Measurements from ENCODE around the gene PAWR.

PAWR gene

GRCh38 chr12:79676579-79676978 is 14.2 kb downstream of the PAWR start:
- Histone ChIP-seq H3K23ac (ENCODE audit: low read depth, low read length, poor library complexity) (no peak overlapping the region), H2BK15ac (ENCODE audit: low read length) (no peak overlapping the region), H3K27me3 (ENCODE audit: control insufficient read depth in 3 of 3, insufficient read depth in 3 of 3, low read depth in 1 of 3, low read length in 3 of 3) (no peaks in the 10 kb centered on the region), H2AFZ (ENCODE audit: low read length) (no peak overlapping the region), H3K4me1 (ENCODE audit: control insufficient read depth in 2 of 2, insufficient read depth in 1 of 2, low read depth in 1 of 2, low read length in 2 of 2) (peaks cover 0 to 2% of the 10 kb centered on the region in 2 donors), H4K8ac (ENCODE audit: low read depth, low read length) (no peak overlapping the region), H3K4ac (ENCODE audit: low read length) (no peak overlapping the region), H2BK12ac (ENCODE audit: low read length) (no peak overlapping the region), H3K14ac (ENCODE audit: low read length) (no peak overlapping the region), H3K27ac (replicated peaks; ENCODE audit: low read length) (no peak overlapping the region), H3K18ac (ENCODE audit: low read length) (no peak overlapping the region), H3K9ac (ENCODE audit: low read depth, low read length, poor library complexity) (no peak overlapping the region), H3K4me3 (ENCODE audit: low read length in 2 of 2) (no peak overlapping the region), H4K91ac (ENCODE audit: low read depth, low read length, poor library complexity) (no peak overlapping the region), H2BK5ac (ENCODE audit: low read length) (no peak overlapping the region), H3K36me3 (replicated peaks in 1 of 2; ENCODE audit: control insufficient read depth in 2 of 2, insufficient read depth in 2 of 2, low read length in 2 of 2) (peaks cover 3 to 4% of the 10 kb centered on the region in 2 donors), H2BK120ac (ENCODE audit: low read depth, low read length) (no peak overlapping the region), H3K4me2 (ENCODE audit: insufficient read depth, low read length, poor library complexity, severe bottlenecking) (no peak overlapping the region), H2AK5ac (ENCODE audit: low read depth, low read length) (no peak overlapping the region), H3K79me1 (ENCODE audit: low read depth, low read length) (peaks cover 4% of the 10 kb centered on the region), H3K9me3 (replicated peaks in 1 of 2; ENCODE audit: control insufficient read depth in 2 of 2, insufficient read depth in 1 of 2, low read depth in 1 of 2, low read length in 2 of 2) (peaks cover 0 to 22% of the 10 kb centered on the region in 2 donors)
- no CpG with 5 or more reads among the region's 2 CpGs for whole genome bisulfite sequencing, 2 donors (ENCODE audit: extremely low coverage in 2 of 2, insufficient read length in 2 of 2, insufficient replicate concordance in 1 of 2)
- no peak for DNase-seq (ENCODE audit: low spot score)

GRCh38 chr12:79674629-79675028 is 16.1 kb downstream of the PAWR start:
- no peak overlapping the region for H2BK12ac ChIP-seq (ENCODE audit: low read length)
- no peak overlapping the region for H3K18ac ChIP-seq (ENCODE audit: low read length)
- peaks cover 0 to 22% of the 10 kb centered on the region in 2 donors for H3K9me3 ChIP-seq (replicated peaks in 1 of 2; ENCODE audit: control insufficient read depth in 2 of 2, insufficient read depth in 1 of 2, low read depth in 1 of 2, low read length in 2 of 2)
- H2BK15ac ChIP-seq (ENCODE audit: low read length): no peak overlapping the region
- H3K9ac ChIP-seq (ENCODE audit: low read depth, low read length, poor library complexity): no peak overlapping the region
- H2BK5ac ChIP-seq (ENCODE audit: low read length): no peak overlapping the region
- no peak overlapping the region for H3K4me2 ChIP-seq (ENCODE audit: insufficient read depth, low read length, poor library complexity, severe bottlenecking)
- DNase-seq (ENCODE audit: low spot score): no peak
- H3K27me3 ChIP-seq (ENCODE audit: control insufficient read depth in 3 of 3, insufficient read depth in 3 of 3, low read depth in 1 of 3, low read length in 3 of 3): no peaks in the 10 kb centered on the region
- no peak overlapping the region for H3K14ac ChIP-seq (ENCODE audit: low read length)
- no CpG with 5 or more reads among the region's 3 CpGs for WGBS, 2 donors (ENCODE audit: extremely low coverage in 2 of 2, insufficient read length in 2 of 2, insufficient replicate concordance in 1 of 2)
- H2AFZ ChIP-seq (ENCODE audit: low read length): no peak overlapping the region
- H4K91ac ChIP-seq (ENCODE audit: low read depth, low read length, poor library complexity): no peak overlapping the region
- H3K27ac ChIP-seq (replicated peaks; ENCODE audit: low read length): no peak overlapping the region
- no peak overlapping the region for H3K4me3 ChIP-seq (ENCODE audit: low read length in 2 of 2)
- no peak overlapping the region for H2BK120ac ChIP-seq (ENCODE audit: low read depth, low read length)
- no peak overlapping the region for H3K23ac ChIP-seq (ENCODE audit: low read depth, low read length, poor library complexity)
- no peak overlapping the region for H3K4ac ChIP-seq (ENCODE audit: low read length)
- H3K79me1 ChIP-seq (ENCODE audit: low read depth, low read length): peaks cover 2% of the 10 kb centered on the region
- peaks cover 3 to 4% of the 10 kb centered on the region in 2 donors for H3K36me3 ChIP-seq (replicated peaks in 1 of 2; ENCODE audit: control insufficient read depth in 2 of 2, insufficient read depth in 2 of 2, low read length in 2 of 2)
- no peaks in the 10 kb centered on the region for H3K4me1 ChIP-seq (ENCODE audit: control insufficient read depth in 2 of 2, insufficient read depth in 1 of 2, low read depth in 1 of 2, low read length in 2 of 2)
- no peak overlapping the region for H4K8ac ChIP-seq (ENCODE audit: low read depth, low read length)
- no peak overlapping the region for H2AK5ac ChIP-seq (ENCODE audit: low read depth, low read length)

- no peaks in the 10 kb centered on the region for H3K4me1 ChIP-seq (ENCODE audit: control insufficient read depth in 2 of 2, insufficient read depth in 1 of 2, low read depth in 1 of 2, low read length in 2 of 2)
- peaks cover 5% of the 10 kb centered on the region for H3K79me1 ChIP-seq (ENCODE audit: low read depth, low read length)
- no peak overlapping the region for H3K9ac ChIP-seq (ENCODE audit: low read depth, low read length, poor library complexity)
- no peak overlapping the region for H2AK5ac ChIP-seq (ENCODE audit: low read depth, low read length)
- no peak for DNase-seq (ENCODE audit: low spot score)
- H2BK12ac ChIP-seq (ENCODE audit: low read length): no peak overlapping the region
- H4K91ac ChIP-seq (ENCODE audit: low read depth, low read length, poor library complexity): no peak overlapping the region
- peaks cover 3 to 6% of the 10 kb centered on the region in 2 donors for H3K36me3 ChIP-seq (replicated peaks in 1 of 2; ENCODE audit: control insufficient read depth in 2 of 2, insufficient read depth in 2 of 2, low read length in 2 of 2)
- no peak overlapping the region for H2BK120ac ChIP-seq (ENCODE audit: low read depth, low read length)
- H3K23ac ChIP-seq (ENCODE audit: low read depth, low read length, poor library complexity): no peak overlapping the region
- peaks cover 0 to 22% of the 10 kb centered on the region in 2 donors for H3K9me3 ChIP-seq (replicated peaks in 1 of 2; ENCODE audit: control insufficient read depth in 2 of 2, insufficient read depth in 1 of 2, low read depth in 1 of 2, low read length in 2 of 2)
- no peak overlapping the region for H4K8ac ChIP-seq (ENCODE audit: low read depth, low read length)
- no peaks in the 10 kb centered on the region for H3K27me3 ChIP-seq (ENCODE audit: control insufficient read depth in 3 of 3, insufficient read depth in 3 of 3, low read depth in 1 of 3, low read length in 3 of 3)
- H2AFZ ChIP-seq (ENCODE audit: low read length): no peak overlapping the region
- H2BK5ac ChIP-seq (ENCODE audit: low read length): no peak overlapping the region
- WGBS, 2 donors (ENCODE audit: extremely low coverage in 2 of 2, insufficient read length in 2 of 2, insufficient replicate concordance in 1 of 2): no CpG with 5 or more reads among the region's 4 CpGs
- no peak overlapping the region for H2BK15ac ChIP-seq (ENCODE audit: low read length)
- no peak overlapping the region for H3K4ac ChIP-seq (ENCODE audit: low read length)
- H3K27ac ChIP-seq (replicated peaks; ENCODE audit: low read length): no peak overlapping the region
- no peak overlapping the region for H3K4me3 ChIP-seq (ENCODE audit: low read length in 2 of 2)
- no peak overlapping the region for H3K14ac ChIP-seq (ENCODE audit: low read length)
- no peak overlapping the region for H3K4me2 ChIP-seq (ENCODE audit: insufficient read depth, low read length, poor library complexity, severe bottlenecking)
- no peak overlapping the region for H3K18ac ChIP-seq (ENCODE audit: low read length)
Measured at GRCh38 chr12:79673354-79673753, 17.4 kb downstream of the PAWR start.

GRCh38 chr12:79668113-79668512 is 22.7 kb downstream of the PAWR start:
- no peaks in the 10 kb centered on the region for H3K27me3 ChIP-seq (ENCODE audit: control insufficient read depth in 3 of 3, insufficient read depth in 3 of 3, low read depth in 1 of 3, low read length in 3 of 3)
- H2BK5ac ChIP-seq (ENCODE audit: low read length): no peak overlapping the region
- H4K8ac ChIP-seq (ENCODE audit: low read depth, low read length): no peak overlapping the region
- no peak overlapping the region for H3K14ac ChIP-seq (ENCODE audit: low read length)
- peaks cover 7% of the 10 kb centered on the region for H3K79me1 ChIP-seq (ENCODE audit: low read depth, low read length)
- WGBS, 2 donors (ENCODE audit: extremely low coverage in 2 of 2, insufficient read length in 2 of 2, insufficient replicate concordance in 1 of 2): no CpG with 5 or more reads among the region's 4 CpGs
- H2BK120ac ChIP-seq (ENCODE audit: low read depth, low read length): no peak overlapping the region
- H3K18ac ChIP-seq (ENCODE audit: low read length): no peak overlapping the region
- H2AFZ ChIP-seq (ENCODE audit: low read length): no peak overlapping the region
- H3K23ac ChIP-seq (ENCODE audit: low read depth, low read length, poor library complexity): no peak overlapping the region
- no peak overlapping the region for H2AK5ac ChIP-seq (ENCODE audit: low read depth, low read length)
- H2BK12ac ChIP-seq (ENCODE audit: low read length): no peak overlapping the region
- H2BK15ac ChIP-seq (ENCODE audit: low read length): no peak overlapping the region
- H4K91ac ChIP-seq (ENCODE audit: low read depth, low read length, poor library complexity): no peak overlapping the region
- peaks cover 0 to 17% of the 10 kb centered on the region in 2 donors for H3K36me3 ChIP-seq (replicated peaks in 1 of 2; ENCODE audit: control insufficient read depth in 2 of 2, insufficient read depth in 2 of 2, low read length in 2 of 2)
- no peak overlapping the region for H3K4ac ChIP-seq (ENCODE audit: low read length)
- H3K9me3 ChIP-seq (replicated peaks in 1 of 2; ENCODE audit: control insufficient read depth in 2 of 2, insufficient read depth in 1 of 2, low read depth in 1 of 2, low read length in 2 of 2): no peaks in the 10 kb centered on the region
- H3K4me2 ChIP-seq (ENCODE audit: insufficient read depth, low read length, poor library complexity, severe bottlenecking): no peak overlapping the region
- no peaks in the 10 kb centered on the region for H3K4me1 ChIP-seq (ENCODE audit: control insufficient read depth in 2 of 2, insufficient read depth in 1 of 2, low read depth in 1 of 2, low read length in 2 of 2)
- no peak overlapping the region for H3K4me3 ChIP-seq (ENCODE audit: low read length in 2 of 2)
- H3K9ac ChIP-seq (ENCODE audit: low read depth, low read length, poor library complexity): no peak overlapping the region
- no peak overlapping the region for H3K27ac ChIP-seq (replicated peaks; ENCODE audit: low read length)
- DNase-seq (ENCODE audit: low spot score): no peak
